GM18517 (cell line): ENCODE measurements around the gene FARSB.
A peak's percentile ranks its signal among the peaks of the same experiment; 100 is the strongest.

ENCODE experiments used
- ATAC-seq: cut with Tn5 transposase; IDR thresholded peaks from one replicate; pipeline ENCODE4 v1.9.1; 2021; ENCODE audit warnings: mild to moderate bottlenecking, moderate library complexity; ENCODE audit not compliant: unreplicated experiment

The FARSB gene

DNA sequence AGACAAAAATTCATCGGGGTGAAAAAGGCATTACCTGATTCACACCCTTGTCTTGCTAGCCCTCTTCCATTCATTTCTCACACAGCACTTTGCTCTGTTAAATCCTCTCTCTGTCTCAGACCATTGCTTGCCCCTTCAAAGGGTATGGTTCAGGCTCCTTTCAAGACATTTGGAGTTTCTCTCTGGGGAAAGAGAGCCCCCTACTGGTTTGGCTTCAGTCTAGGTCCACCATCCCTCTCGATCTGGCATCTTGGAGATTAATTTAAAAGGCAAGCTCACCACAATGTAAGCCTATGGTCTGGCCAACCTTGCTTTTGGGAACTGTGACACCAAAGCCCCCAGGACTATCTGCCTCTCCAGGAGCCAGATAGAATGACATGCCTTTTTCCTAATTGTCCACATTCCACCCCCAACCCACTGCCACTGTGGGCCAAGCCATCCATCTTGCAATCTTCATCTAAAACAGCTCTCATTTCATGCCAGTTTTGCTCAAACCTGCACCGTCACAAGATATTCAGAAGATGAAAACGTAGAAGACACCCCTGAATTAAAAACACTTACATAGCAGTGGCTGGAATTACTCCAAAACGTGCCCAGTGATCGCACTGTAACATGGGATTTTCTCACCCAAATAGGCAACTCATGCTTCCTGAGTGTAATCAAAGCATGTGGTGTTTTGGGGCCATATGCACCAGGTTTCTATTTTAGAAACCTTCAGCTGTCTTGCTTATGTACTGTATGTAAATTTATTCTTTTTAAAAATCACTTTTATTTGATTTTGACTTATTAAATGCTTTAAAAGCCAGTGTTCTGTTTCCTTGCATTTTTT lies 93.9 kb downstream of the FARSB start:
- peak; percentile 74 for ATAC-seq

DNA sequence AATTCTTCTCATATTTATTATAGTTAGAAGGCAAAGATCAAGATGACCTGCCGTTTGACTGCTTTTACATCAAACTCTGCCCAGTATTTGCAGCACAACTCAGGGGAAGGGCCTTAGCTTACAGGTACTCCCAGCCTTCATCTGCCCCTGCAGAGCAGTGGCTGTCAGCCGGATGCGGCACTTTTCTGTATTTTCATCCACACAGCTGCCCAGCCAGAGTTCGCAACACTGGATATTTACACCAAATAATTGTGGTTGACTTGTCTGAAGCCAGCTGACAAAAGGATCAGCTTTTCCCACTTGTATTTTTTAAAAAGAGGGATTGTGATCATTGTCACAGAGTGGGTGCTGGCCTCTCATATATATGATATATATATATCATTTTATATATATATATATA lies 94.7 kb downstream of the FARSB start:
- no peak for ATAC-seq

DNA sequence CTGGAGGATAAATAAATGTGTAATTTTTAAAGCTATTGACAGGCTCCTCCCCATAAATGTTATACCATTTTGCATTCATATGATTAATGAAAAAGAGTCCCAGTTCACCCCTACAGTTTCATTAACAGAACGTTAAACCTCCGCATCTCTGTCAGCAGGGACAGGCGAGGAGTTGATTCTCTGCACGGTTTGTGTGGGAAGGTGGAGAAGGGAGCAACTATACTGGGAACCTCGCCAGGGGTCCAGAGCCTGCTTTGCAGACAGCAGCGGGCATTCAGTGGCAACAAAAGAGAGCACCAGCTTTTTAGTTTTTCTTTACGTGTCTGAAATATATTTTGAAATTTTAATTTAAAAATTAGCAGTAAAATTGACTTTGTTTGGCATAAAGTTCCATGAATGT lies 101.4 kb downstream of the FARSB start:
- no peak for ATAC-seq

DNA sequence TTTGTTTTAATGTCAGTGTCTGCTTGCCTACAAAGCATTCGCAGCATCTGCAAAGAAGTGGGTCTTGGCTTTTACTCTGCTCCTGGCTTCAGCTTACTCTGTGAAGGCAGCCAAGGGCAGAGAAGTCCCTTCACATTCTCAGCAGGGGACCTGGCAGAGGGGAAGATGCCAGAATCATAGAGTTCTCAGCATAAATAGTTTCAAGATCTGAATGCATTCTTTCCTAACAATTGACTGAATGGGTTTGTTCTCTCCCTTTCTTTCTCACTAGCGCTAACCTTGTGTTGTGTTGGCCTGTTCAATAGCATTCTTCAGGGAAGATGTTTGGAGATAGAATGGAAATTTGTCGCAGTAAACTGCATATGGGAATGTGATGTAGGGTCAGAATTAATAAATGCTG lies 106.9 kb downstream of the FARSB start:
- no peak for ATAC-seq

DNA sequence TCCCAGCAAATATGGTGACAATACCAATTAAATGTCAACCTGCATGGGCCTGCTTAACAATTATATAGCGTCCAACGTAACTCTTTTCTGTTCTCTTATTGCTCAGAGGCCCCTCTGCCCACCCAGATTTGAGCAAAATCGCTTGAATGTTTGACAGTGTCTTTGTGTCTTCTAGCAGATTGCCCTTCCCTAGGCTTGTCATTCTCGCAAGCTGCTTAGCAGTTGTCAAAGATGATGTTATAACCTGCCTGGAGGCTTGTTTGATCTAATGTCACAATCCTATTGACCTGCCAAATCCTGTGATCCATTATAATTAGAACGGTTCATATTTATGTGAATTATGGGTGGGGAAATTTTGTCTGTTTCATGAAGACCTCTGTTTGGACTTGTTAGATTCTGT lies 108.8 kb downstream of the FARSB start:
- ATAC-seq, result no peak

DNA sequence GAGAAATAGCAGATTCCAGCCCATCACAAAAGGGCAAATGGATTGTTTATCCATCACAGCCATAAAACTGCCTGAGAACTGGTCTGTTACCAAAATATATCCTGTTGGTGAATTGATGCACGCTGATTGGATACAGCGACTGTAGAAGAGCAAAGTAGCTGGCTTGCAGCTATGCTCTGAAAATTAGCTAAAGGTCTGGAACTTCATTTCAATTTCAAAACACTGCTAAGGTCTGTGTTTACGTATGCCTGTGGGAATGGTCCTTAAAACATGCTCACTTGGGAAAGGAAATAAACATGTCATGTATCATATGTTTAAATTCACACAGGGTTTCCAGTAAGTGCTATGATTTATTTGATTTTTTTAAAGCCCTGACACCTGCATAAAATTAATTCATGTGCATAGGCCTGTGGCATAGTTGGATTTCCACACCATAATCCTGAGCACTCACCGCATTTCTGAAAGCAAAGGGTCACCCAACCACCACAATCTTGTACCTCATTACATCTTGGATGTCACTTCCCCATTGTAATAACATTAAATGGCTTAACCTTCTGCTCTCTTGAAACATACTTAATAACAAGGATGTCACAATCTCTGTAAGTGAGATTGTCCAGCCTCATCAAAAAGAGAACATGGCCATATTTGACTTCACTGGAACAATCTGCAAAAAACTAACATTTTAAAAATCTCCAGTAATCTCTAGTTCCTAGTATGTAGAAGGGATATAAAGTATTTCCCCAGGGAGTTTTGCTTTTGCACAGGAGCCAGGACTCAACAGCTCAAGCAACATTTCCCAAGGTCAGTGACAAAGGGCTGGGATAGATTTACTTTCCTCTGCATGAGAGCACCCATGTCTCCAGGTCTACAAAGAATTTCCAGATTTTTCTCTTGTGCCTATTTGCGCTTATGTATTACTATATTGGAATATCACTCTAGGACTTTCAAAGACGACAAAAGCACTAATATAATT lies 109.8 kb downstream of the FARSB start:
- ATAC-seq, result no peak

DNA sequence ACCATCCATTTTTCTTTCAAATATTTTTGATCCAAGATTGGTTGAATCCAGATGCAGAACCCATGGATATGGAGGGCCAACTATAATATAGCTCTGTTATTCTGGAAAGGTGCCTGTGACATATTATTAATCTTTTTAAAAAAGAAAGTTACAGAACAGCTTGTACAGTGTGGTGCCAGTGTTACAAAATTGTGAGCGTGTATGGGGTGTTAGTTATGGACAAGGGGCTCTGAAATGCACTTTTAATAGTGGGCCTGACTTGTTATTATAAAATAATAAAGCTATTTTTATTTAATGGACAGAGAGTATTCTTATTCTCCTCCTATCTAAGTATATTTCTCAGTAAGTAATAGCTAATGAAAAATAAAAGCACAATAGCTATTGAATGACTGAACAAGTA lies 111.2 kb downstream of the FARSB start:
- ATAC-seq, result no peak

DNA sequence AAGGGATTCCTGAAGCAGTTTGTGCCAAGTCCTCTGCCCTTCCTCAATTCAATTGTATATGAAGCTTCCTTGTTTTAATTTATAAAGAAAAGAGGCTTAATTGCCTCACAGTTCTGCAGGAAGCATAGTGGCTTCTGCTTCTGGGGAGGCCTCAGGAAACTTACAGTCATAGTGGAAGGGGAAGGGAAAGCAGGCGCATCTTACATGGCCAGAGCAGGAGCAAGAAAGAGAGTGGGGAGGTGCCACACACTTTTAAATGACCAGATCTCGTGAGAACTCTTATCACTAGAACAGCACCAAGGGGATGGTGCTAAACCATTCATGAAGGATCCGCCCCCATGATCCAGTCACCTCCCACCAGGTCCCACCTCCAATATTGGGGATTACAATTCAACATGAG lies 117.4 kb downstream of the FARSB start:
- no peak for ATAC-seq

DNA sequence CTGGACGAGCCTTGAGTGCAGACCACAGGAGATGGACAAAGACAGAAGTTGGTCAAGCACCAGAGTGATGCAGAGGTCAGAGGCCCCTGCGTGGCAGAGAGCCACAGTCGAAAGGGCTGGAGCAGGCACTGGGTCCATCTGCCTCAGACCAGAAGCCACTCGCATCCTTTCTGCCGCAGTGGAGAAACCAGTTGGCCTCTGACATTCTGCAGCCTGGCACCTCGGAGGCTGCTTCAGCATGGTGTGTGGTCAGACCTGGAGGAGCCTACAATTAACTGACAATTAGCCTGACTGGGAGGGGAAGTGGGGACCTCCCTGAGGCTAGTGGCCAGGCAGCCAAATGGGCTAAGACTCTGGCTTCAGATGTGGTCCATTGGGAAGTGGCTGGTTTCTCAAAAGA lies 120.4 kb downstream of the FARSB start:
- no peak for ATAC-seq

DNA sequence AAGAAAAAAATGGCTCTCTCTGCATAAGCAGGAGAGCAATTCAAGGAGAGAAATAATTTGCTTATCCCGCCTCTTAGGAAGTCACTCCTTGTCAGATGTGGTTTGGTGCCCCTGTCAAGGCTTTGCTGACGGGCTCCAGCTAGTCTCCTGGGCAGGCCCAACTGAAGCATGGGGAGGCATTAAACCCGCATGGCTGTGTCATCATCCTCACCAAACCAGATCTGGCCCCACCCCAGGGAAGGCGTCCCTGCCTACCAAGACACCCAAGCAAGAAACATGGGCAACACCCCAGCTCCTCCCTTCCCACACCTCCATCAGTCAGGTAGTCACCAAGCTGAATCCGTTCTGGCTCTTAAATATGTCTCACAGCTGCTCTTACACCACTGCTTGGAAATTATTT lies 123.6 kb downstream of the FARSB start:
- ATAC-seq, result no peak

DNA sequence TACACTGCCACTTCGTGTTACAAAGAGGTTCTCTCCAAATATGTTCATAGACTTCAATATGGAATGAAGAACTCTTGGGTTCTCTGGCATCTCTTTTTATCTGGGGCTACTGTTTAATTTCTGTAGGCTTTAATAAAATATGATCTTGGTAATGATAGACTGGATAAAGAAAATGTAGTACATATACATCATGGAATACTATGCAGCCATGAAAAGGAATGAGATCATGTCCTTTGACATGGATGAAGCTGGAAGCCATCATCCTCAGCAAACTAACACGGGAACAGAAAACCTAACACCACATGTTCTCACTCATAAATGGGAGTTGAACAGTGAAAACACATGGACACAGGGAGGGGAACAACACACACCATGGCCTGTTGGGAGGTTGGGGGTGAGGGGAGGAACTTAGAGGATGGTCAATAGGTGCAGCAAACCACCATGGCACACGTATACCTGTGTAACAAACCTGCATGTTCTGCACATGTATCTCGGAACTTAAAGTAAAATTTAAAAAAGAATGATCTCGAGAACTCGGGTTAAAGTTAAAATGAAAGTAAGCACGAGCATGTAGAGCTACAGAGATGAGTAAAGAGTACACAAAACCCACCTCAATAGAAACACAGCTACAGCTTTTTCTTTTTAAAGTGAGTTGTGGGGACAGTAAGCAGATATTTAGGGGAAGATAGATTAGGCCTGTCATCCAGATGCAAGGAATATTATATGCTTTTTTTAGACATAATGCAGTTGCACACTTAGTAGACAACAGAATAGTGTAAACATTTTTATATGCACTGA lies 129.2 kb downstream of the FARSB start:
- no peak for ATAC-seq

DNA sequence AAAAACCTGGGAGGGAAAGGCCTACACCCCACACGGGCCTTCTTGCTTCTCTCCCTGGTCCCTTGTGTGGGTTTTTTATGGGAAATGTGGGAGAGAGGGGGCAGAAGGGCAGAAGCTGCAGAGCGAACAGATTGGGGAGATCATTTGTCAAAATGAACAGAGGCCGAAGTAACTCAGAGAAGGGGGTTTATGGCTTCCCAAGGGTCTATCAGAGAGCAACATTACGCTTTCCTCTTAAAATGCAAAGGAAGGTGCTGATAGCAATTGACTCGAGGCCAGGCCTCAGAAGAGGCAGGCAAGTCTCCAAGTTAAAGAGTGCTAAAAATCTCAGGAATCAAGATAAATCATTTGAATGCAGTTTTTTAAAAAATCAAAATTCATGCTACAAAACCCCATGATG lies 130.1 kb downstream of the FARSB start:
- ATAC-seq, result no peak

DNA sequence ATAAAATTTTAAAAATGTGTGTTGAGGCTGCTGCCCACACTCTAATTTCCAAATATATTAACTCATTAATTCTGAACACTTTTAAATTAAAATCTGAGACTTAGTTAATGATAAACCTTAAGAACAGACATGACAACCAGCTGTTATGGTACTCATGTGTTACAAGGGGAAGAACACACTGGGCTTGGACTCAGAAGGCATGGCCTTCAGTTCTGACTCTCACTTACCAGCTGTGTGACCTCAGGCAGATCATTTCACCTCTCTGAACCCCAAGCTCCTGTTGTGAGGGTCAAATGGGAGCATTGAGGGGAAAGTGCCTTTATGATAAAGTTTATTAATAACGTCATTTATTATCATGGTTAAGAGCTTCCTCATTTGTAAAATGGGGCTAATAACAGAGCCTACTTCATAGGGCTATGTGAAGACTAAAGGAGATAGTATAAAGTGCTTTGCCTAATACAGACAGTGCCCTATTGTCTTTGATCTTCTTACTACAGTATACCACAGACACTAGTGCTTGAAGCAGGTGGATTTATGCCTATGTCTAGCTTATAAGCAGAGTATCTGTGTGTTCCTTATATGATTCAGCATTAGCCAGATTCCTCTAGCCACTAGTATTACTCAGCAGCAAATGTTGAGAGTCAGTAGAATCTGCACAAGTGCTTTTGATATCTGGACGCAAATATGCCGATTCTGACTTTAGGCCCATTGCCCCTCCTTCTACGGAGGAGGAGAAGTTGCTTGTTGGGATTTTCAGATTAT lies 131.9 kb downstream of the FARSB start:
- peak; percentile 57 for ATAC-seq

DNA sequence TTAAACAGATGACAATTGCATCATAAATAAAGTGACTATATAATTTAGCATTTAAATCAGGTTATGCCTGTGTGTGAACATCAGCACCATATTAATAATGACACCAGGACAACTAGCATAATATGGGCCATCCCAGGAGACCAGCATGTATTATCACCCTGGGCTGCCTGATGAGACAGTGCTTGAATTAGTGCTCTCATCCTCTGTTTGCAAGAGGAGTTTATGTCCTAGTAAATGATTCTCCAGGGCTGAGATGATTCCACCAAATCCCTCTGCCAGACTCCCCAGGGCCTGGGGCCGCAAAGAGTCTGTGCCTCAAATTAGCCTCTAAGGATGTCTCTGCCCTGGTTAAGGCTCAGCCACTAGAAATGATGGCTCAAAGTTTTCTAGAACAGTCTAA lies 133.8 kb downstream of the FARSB start:
- no peak for ATAC-seq

DNA sequence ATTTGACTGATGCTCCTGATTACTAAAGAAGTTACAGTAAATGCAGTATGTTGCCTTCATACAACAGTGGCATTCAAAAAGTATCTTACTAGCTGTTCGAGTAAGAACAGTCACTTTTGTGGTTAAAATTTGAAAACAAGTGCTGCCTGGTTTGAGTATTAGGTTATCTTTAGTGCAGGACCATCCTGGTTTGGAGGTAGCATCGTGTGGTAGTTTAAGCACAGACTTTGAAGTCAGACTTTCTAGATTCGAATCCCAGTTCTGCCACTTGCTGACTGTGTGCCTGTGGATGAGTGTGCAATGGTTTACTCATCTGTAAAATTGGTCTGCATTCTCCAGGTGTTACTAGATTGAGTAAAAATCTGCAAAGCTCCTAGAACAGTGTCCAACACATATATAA lies 134.8 kb downstream of the FARSB start:
- ATAC-seq, result peak; percentile 69
